ENCODE data around the gene AUH.

AUH gene

DNA sequence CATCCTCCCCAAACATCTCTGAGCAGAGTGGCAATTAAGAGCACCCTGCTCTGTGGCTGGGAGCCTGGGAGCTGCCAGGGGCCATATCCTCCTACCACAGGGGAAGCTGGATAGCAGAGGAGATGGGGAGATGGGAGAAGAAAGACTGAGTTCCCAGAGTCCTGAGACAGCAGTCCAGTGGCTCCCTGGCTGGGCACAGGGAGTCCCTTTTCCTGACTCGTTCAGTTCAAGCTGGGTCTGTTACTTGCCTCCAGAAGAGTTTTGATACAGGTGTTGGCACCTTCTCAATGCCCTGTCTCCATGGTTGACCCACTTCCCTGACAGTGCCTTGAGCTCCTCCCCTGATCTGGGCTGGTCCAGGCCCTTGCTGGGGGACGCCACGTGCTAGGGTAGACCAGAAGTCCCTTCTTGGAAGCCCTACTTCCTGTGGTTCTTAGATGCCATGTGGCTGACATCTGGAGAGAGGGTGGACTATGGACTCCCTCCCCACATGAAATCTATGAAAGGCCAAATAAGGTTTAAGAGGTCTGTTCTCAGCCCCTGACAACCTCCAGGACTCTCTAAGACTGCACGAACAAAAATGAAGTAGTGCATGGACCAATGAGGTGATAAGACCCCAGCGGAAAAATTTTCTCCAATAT is 166.2 kb downstream of the AUH start:
- TF ChIP-seq TCF12 (IDR thresholded peaks at IDR 0.05; ENCODE audit: low read depth) (no peak), EGR1 (IDR thresholded peaks at IDR 0.05) (no peak), CEBPB (IDR thresholded peaks at IDR 0.05) (no peak), RAD21 (IDR thresholded peaks at IDR 0.05; ENCODE audit: low read depth) (no peak), YY1 (IDR thresholded peaks at IDR 0.05; ENCODE audit: low read depth) (no peak), TEAD4 (IDR thresholded peaks at IDR 0.05) (no peak), EP300 (IDR thresholded peaks at IDR 0.05; ENCODE audit: borderline replicate concordance) (no peak), TAF1 (IDR thresholded peaks at IDR 0.05; ENCODE audit: low read depth) (no peak), NFIC (IDR thresholded peaks at IDR 0.05) (no peak), FOXM1 (IDR thresholded peaks at IDR 0.05; ENCODE audit: borderline replicate concordance, low read depth) (no peak), CREB1 (IDR thresholded peaks at IDR 0.05; ENCODE audit: low read depth) (no peak)
- TF ChIP-seq, protein P1, sequence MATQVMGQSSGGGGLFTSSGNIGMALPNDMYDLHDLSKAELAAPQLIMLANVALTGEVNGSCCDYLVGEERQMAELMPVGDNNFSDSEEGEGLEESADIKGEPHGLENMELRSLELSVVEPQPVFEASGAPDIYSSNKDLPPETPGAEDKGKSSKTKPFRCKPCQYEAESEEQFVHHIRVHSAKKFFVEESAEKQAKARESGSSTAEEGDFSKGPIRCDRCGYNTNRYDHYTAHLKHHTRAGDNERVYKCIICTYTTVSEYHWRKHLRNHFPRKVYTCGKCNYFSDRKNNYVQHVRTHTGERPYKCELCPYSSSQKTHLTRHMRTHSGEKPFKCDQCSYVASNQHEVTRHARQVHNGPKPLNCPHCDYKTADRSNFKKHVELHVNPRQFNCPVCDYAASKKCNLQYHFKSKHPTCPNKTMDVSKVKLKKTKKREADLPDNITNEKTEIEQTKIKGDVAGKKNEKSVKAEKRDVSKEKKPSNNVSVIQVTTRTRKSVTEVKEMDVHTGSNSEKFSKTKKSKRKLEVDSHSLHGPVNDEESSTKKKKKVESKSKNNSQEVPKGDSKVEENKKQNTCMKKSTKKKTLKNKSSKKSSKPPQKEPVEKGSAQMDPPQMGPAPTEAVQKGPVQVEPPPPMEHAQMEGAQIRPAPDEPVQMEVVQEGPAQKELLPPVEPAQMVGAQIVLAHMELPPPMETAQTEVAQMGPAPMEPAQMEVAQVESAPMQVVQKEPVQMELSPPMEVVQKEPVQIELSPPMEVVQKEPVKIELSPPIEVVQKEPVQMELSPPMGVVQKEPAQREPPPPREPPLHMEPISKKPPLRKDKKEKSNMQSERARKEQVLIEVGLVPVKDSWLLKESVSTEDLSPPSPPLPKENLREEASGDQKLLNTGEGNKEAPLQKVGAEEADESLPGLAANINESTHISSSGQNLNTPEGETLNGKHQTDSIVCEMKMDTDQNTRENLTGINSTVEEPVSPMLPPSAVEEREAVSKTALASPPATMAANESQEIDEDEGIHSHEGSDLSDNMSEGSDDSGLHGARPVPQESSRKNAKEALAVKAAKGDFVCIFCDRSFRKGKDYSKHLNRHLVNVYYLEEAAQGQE (IDR thresholded peaks at IDR 0.05; ENCODE audit: low read depth) = no peak
- TF ChIP-seq, protein P2, sequence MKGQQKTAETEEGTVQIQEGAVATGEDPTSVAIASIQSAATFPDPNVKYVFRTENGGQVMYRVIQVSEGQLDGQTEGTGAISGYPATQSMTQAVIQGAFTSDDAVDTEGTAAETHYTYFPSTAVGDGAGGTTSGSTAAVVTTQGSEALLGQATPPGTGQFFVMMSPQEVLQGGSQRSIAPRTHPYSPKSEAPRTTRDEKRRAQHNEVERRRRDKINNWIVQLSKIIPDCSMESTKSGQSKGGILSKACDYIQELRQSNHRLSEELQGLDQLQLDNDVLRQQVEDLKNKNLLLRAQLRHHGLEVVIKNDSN (IDR thresholded peaks at IDR 0.05) = no peak
- TF ChIP-seq, protein P3, sequence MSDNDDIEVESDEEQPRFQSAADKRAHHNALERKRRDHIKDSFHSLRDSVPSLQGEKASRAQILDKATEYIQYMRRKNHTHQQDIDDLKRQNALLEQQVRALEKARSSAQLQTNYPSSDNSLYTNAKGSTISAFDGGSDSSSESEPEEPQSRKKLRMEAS (IDR thresholded peaks at IDR 0.05) = no peak

DNA sequence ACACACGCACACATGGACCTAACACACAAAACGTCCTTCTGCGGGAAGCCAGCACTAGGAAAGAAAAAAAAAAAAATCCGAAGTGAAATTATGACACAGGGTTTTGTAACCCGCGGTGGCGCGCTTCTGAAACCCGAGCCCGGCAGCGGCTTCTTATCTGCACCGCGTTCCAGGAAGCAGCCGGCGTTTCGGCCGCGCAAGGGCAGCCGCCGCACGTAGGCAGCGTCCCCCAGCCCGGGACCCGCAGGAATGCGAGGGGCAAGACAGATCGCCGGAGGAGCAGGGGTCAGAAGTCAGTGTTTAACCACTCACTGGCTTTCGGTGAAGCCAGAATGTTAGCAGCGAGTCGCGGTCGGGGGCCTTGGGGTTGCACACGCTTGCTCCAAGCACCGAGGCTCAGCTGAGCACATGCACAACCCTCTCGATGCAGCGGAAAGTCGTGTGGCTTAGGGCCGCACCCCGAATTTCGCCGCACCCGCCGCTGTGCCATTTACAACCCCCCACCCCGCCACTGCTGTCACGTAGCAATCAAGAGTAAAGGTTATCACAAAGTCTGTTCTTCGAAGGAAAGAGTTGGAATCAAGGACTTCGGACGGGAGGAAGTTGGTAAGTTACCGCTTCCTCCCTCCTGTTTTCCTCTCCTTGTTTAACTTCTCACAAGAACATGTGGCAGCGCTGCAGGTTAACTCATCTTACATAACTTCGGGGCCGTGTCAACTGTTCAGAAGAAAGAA is 167.9 kb downstream of the AUH start:
- TF ChIP-seq EGR1 (IDR thresholded peaks at IDR 0.05) (no peak), TCF12 (IDR thresholded peaks at IDR 0.05; ENCODE audit: low read depth) (no peak; the same call in 1 of the 2 replicates), NFIC (IDR thresholded peaks at IDR 0.05) (no peak), RAD21 (IDR thresholded peaks at IDR 0.05; ENCODE audit: low read depth) (no peak), YY1 (IDR thresholded peaks at IDR 0.05; ENCODE audit: low read depth) (no peak), ZBTB7A (IDR thresholded peaks at IDR 0.05; ENCODE audit: low read depth) (no peak), TAF1 (IDR thresholded peaks at IDR 0.05; ENCODE audit: low read depth) (no peak), CEBPB (IDR thresholded peaks at IDR 0.05) (peak; percentile 40; the same call in 1 of the 2 replicates), TEAD4 (IDR thresholded peaks at IDR 0.05) (no peak)
- TF ChIP-seq, protein P3 (IDR thresholded peaks at IDR 0.05) = peak; percentile 59

DNA sequence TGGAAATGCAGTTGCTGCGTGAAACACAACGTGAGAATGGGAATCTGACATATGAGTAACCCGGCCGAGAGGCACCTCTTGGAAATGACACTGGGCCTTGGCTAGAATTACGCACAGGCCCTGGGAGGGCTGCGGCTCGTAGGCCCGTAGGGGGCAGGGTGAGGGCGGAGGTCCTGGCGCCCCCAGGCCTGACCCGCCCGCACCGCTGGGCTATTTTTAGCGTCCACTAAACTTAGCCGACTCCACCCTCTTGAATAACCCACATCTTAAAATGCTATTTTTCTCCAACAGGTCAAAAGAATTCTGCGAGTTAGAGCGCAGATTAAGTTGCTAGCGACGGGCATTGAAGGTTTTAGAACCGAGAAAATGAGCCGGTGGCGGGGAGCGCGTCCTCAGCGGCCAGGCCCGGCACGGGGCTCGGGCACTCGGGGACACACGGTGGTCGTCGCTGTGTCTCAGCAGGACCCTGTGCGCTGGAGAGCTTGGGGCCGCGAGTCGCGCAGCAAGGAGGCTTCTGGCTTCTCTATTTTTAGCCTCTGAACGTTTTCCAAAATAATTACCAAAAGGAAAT is 168.5 kb downstream of the AUH start:
- TF ChIP-seq EGR1 (IDR thresholded peaks at IDR 0.05) = no peak
- no peak for TF ChIP-seq EP300 (IDR thresholded peaks at IDR 0.05; ENCODE audit: borderline replicate concordance)
- TF ChIP-seq TEAD4 (IDR thresholded peaks at IDR 0.05) = 0 out of 2 replicates have a peak, but pooled peaks have one; percentile 17
- TF ChIP-seq TCF12 (IDR thresholded peaks at IDR 0.05; ENCODE audit: low read depth) = 0 out of 2 replicates have a peak, but pooled peaks have one; percentile 14
- TF ChIP-seq, protein P3 (IDR thresholded peaks at IDR 0.05) = peak; percentile 61
- no peak for TF ChIP-seq FOXM1 (IDR thresholded peaks at IDR 0.05; ENCODE audit: borderline replicate concordance, low read depth)
- no peak for TF ChIP-seq CEBPB (IDR thresholded peaks at IDR 0.05)
- TF ChIP-seq, protein P2 (IDR thresholded peaks at IDR 0.05) = no peak
- peak; percentile 23; the same call in 1 of the 2 replicates for TF ChIP-seq NFIC (IDR thresholded peaks at IDR 0.05)
- TF ChIP-seq ZBTB7A (IDR thresholded peaks at IDR 0.05; ENCODE audit: low read depth) = peak; percentile 94

DNA sequence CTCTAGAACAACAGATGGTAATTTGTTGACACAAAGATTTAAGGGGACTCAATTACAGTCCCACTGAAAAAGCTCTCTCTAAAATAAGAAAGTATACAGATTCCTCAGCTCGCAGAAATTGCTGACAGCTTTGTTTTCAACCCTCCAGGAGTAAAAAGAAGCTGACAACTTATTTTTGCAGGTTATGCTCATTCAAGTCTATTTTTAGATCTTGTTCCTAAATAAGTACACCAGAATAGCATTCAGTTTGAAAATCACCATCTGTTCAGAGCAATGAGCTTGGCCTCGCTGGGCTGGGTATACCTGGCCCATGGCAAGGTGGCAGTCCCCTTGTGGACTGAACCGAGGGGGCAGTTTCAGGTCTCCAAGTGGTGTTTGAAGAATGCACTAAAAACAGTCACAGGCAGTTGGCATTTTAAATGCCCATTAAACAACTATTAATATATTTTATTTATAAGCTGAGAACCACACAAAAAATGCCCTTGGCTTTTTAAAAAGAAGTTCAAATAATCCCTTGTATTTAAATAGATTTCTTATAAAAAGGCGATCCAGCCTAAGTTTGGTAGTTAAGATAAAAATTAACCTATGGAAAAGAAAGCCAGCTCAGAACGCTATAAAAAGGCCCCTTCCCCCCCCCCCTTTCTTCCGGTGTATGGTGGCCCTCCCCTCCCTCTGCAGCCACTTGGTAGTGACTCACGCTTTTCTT is 169.2 kb downstream of the AUH start:
- TF ChIP-seq TAF1 (IDR thresholded peaks at IDR 0.05; ENCODE audit: low read depth) (no peak), ZBTB7A (IDR thresholded peaks at IDR 0.05; ENCODE audit: low read depth) (no peak), EGR1 (IDR thresholded peaks at IDR 0.05) (no peak), RAD21 (IDR thresholded peaks at IDR 0.05; ENCODE audit: low read depth) (no peak), CEBPB (IDR thresholded peaks at IDR 0.05) (no peak)
- TF ChIP-seq, protein P1 (IDR thresholded peaks at IDR 0.05; ENCODE audit: low read depth) = no peak

All from Ishikawa (cell line).